H9 (cell line): Measurements from ENCODE around the gene KLKB1. TPM values are rescaled to one million over a fixed set of nuclear protein-coding genes. Genes with fewer than 3 reads are reported as not detected.

Experiments used
- DNase-seq: peaks from one replicate; pipeline ENCODE4 v3.0.0-alpha.2; 2017
- H2AFZ ChIP-seq: one replicate; pipeline ENCODE4 v1.6.1; 2013; ENCODE audit warnings: mild to moderate bottlenecking, low read length, control low read depth, moderate library complexity
- H2AK5ac ChIP-seq: 2 replicates; pipeline ENCODE4 v1.6.1; 2013; ENCODE audit warnings: low read length, control low read depth, mixed read lengths; ENCODE audit not compliant: insufficient read length
- H2BK120ac ChIP-seq: one replicate; pipeline ENCODE4 v1.6.1; 2013; ENCODE audit warnings: low read depth, mild to moderate bottlenecking, low read length, control low read depth, inconsistent platforms; ENCODE audit not compliant: poor library complexity, severe bottlenecking
- H2BK12ac ChIP-seq: 2 replicates; pipeline ENCODE4 v1.6.1; 2013; ENCODE audit warnings: low read length, control low read depth, mixed read lengths, low read depth; ENCODE audit not compliant: insufficient read length
- H2BK15ac ChIP-seq: 2 replicates; pipeline ENCODE4 v1.6.1; 2013; ENCODE audit warnings: low read depth, low read length, control low read depth
- H2BK20ac ChIP-seq: one replicate; pipeline ENCODE4 v1.6.1; 2013; ENCODE audit warnings: low read depth, mild to moderate bottlenecking, low read length, control low read depth, inconsistent platforms; ENCODE audit not compliant: poor library complexity, severe bottlenecking
- H2BK5ac ChIP-seq: 2 replicates; pipeline ENCODE4 v1.6.1; 2013; ENCODE audit warnings: low read length, control low read depth, mixed read lengths; ENCODE audit not compliant: insufficient read length
- H3K14ac ChIP-seq: 2 replicates; pipeline ENCODE4 v1.6.1; 2013; ENCODE audit warnings: low read length, control low read depth; ENCODE audit not compliant: insufficient read depth
- H3K18ac ChIP-seq: 2 replicates; pipeline ENCODE4 v1.6.1; 2013; ENCODE audit warnings: low read depth, mild to moderate bottlenecking, mixed read lengths, low read length, control low read depth; ENCODE audit not compliant: insufficient read length
- H3K23ac ChIP-seq: 2 replicates; pipeline ENCODE4 v1.6.1; 2013; ENCODE audit warnings: low read length, control low read depth, mixed read lengths, low read depth; ENCODE audit not compliant: insufficient read length
- H3K23me2 ChIP-seq: 2 replicates; pipeline ENCODE4 v1.6.1; 2013; ENCODE audit warnings: low read depth, mild to moderate bottlenecking, mixed read lengths, low read length, control low read depth; ENCODE audit not compliant: insufficient read length, poor library complexity, severe bottlenecking
- H3K27ac ChIP-seq: 2 replicates; pipeline ENCODE4 v1.5.1; 2013; ENCODE audit warnings: low read length, control low read depth, mixed read lengths, low read depth; ENCODE audit not compliant: insufficient read length
- H3K27me3 ChIP-seq: 2 replicates; pipeline ENCODE4 v1.6.1; 2013; ENCODE audit warnings: low read length, control low read depth, inconsistent platforms; ENCODE audit not compliant: insufficient read depth
- H3K4ac ChIP-seq: 2 replicates; pipeline ENCODE4 v1.6.1; 2013; ENCODE audit warnings: low read depth, mild to moderate bottlenecking, control low read depth, inconsistent platforms, low read length, moderate library complexity
- H3K4me1 ChIP-seq: 2 replicates; pipeline ENCODE4 v1.6.1; 2013; ENCODE audit warnings: low read length, control low read depth, inconsistent platforms; ENCODE audit not compliant: insufficient read depth
- H3K4me2 ChIP-seq: 2 replicates; pipeline ENCODE4 v1.6.1; 2013; ENCODE audit warnings: low read length, control low read depth, mixed read lengths; ENCODE audit not compliant: insufficient read length, insufficient read depth
- H3K56ac ChIP-seq: 2 replicates; pipeline ENCODE4 v1.6.1; 2013; ENCODE audit warnings: low read depth, mild to moderate bottlenecking, mixed read lengths, low read length, control low read depth; ENCODE audit not compliant: insufficient read length
- H3K79me1 ChIP-seq: 2 replicates; pipeline ENCODE4 v1.6.1; 2013; ENCODE audit warnings: low read depth, mild to moderate bottlenecking, moderate library complexity, low read length, control low read depth, inconsistent platforms; ENCODE audit not compliant: insufficient read depth, poor library complexity, severe bottlenecking
- H3K79me2 ChIP-seq: 2 replicates; pipeline ENCODE4 v1.6.1; 2013; ENCODE audit warnings: low read length, control low read depth, inconsistent platforms; ENCODE audit not compliant: insufficient read depth
- H3K9ac ChIP-seq: 2 replicates; pipeline ENCODE4 v1.6.1; 2013; ENCODE audit warnings: low read length, control low read depth, mixed read lengths; ENCODE audit not compliant: insufficient read length; ENCODE audit errors: extremely low read depth
- H3K9me3 ChIP-seq: one replicate; pipeline ENCODE4 v1.6.1; 2013; ENCODE audit warnings: low read depth, low read length, inconsistent platforms; ENCODE audit not compliant: control insufficient read depth
- H3T11ph ChIP-seq: one replicate; pipeline ENCODE4 v1.6.1; 2013; ENCODE audit warnings: mild to moderate bottlenecking, low read length, control low read depth, inconsistent platforms
- H4K20me1 ChIP-seq: one replicate; pipeline ENCODE4 v1.6.1; 2013; ENCODE audit not compliant: control insufficient read depth, insufficient read length, insufficient read depth
- H4K5ac ChIP-seq: 2 replicates; pipeline ENCODE4 v1.6.1; 2013; ENCODE audit warnings: low read depth, mild to moderate bottlenecking, mixed read lengths, low read length, control low read depth; ENCODE audit not compliant: insufficient read length
- H4K8ac ChIP-seq: replicated peaks from 2 replicates; pipeline ENCODE4 v1.6.1; 2013; ENCODE audit warnings: low read length, control low read depth, mixed read lengths, low read depth; ENCODE audit not compliant: insufficient read length
- H4K91ac ChIP-seq: 2 replicates; pipeline ENCODE4 v1.6.1; 2013; ENCODE audit warnings: low read depth, mild to moderate bottlenecking, moderate library complexity, mixed read lengths, low read length, control low read depth; ENCODE audit not compliant: insufficient read length
- H3K27ac Mint-ChIP-seq, 3 experiments: 2 replicates in 2 of 3; 3 replicates in 1 of 3; pipeline ENCODE4 v1.8.0; 2020 to 2021; ENCODE audit warnings: mixed read lengths in 3 of 3, mild to moderate bottlenecking in 1 of 3, moderate library complexity in 1 of 3
- H3K27me3 Mint-ChIP-seq: 2 replicates; pipeline ENCODE4 v1.8.0; 2021; ENCODE audit warnings: low read depth, mild to moderate bottlenecking, moderate library complexity, mixed read lengths
- H3K36me3 Mint-ChIP-seq, 3 experiments: 2 replicates in 2 of 3; 3 replicates in 1 of 3; pipeline ENCODE4 v1.8.0; 2020 to 2021; ENCODE audit warnings: low read depth in 3 of 3, mixed read lengths in 3 of 3; ENCODE audit not compliant: insufficient read depth in 1 of 3
- H3K4me1 Mint-ChIP-seq, 2 experiments: 2 replicates each; pipeline ENCODE4 v1.8.0; 2020; ENCODE audit warnings: mixed read lengths in 2 of 2
- H3K4me3 Mint-ChIP-seq, 2 experiments: 2 replicates in 1 of 2; 3 replicates in 1 of 2; pipeline ENCODE4 v1.8.0; 2020 to 2021; ENCODE audit warnings: mild to moderate bottlenecking in 2 of 2, mixed read lengths in 2 of 2, moderate library complexity in 1 of 2
- H3K9me3 Mint-ChIP-seq, 2 experiments: 2 replicates in 1 of 2; 3 replicates in 1 of 2; pipeline ENCODE4 v1.8.0; 2020; ENCODE audit warnings: mild to moderate bottlenecking in 2 of 2, mixed read lengths in 2 of 2, moderate library complexity in 1 of 2
- WGBS: extraction: QIAGEN DNeasy Blood & Tissue Kit; methylation state at CpG from one replicate; pipeline ENCODE4 v1.1.7; 2013; ENCODE audit warnings: missing lambda C conversion rate, low lambda C conversion rate, mixed read lengths; ENCODE audit not compliant: insufficient read length; ENCODE audit errors: extremely low coverage; 5-methylcytosine and 5-hydroxymethylcytosine counted together
- total RNA-seq: library from RNA; stranded (reverse); gene quantifications from 2 replicates; pipeline ENCODE4 v1.2.1, GENCODE V29; 2021
- TF ChIP-seq, protein P1 (sequence below): fragments of 200-600 bp; sonication (generic); conservative IDR thresholded peaks from 3 replicates; pipeline ENCODE4 v1.8.0; 2021; ENCODE audit warnings: antibody characterized with exemption, mild to moderate bottlenecking

The KLKB1 gene
- total RNA-seq, 1 experiment from 2014 or later: 21.8 TPM

DNA sequence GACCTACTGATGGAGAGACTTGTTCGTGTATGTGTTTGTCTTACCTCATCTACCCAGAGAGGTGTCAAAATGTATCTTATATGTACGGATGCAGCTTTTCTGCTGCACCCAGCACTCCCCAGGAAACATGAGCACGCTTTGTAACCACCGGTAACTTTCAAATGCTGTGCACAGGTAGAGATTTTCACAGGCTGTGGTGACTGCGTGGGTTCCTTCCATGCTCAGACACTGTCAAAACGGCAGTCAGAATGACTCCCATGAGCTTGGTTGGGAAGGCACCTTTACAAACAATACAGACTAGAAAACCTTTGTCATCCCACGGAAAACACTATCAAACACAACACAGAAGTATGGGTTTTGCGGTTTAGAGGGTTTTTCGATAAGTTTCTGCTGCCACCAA lies 66.9 kb downstream of the KLKB1 start:
- peaks cover 3 to 4% of the 10 kb centered on the region in 2 experiments; a peak in 2 of 5 replicates for H3K9me3 Mint-ChIP-seq
- H3K9ac ChIP-seq: no peak overlapping the region
- no peak overlapping the region for H2AFZ ChIP-seq
- H3K27me3 ChIP-seq: no peaks in the 10 kb centered on the region
- H3K27ac ChIP-seq: no peak overlapping the region
- TF ChIP-seq, protein P1, sequence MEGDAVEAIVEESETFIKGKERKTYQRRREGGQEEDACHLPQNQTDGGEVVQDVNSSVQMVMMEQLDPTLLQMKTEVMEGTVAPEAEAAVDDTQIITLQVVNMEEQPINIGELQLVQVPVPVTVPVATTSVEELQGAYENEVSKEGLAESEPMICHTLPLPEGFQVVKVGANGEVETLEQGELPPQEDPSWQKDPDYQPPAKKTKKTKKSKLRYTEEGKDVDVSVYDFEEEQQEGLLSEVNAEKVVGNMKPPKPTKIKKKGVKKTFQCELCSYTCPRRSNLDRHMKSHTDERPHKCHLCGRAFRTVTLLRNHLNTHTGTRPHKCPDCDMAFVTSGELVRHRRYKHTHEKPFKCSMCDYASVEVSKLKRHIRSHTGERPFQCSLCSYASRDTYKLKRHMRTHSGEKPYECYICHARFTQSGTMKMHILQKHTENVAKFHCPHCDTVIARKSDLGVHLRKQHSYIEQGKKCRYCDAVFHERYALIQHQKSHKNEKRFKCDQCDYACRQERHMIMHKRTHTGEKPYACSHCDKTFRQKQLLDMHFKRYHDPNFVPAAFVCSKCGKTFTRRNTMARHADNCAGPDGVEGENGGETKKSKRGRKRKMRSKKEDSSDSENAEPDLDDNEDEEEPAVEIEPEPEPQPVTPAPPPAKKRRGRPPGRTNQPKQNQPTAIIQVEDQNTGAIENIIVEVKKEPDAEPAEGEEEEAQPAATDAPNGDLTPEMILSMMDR: no peak
- peaks cover 8 to 27% of the 10 kb centered on the region in 2 experiments for H3K4me1 Mint-ChIP-seq
- H2BK15ac ChIP-seq: no peak overlapping the region
- peaks cover 3% of the 10 kb centered on the region; the same call in 1 of the 2 replicates for H3K4me1 ChIP-seq
- no peaks in the 10 kb centered on the region; a peak in 1 of 7 replicates for H3K36me3 Mint-ChIP-seq
- no peak overlapping the region for H2BK20ac ChIP-seq
- no peak overlapping the region for H3K4ac ChIP-seq
- H2AK5ac ChIP-seq: no peak overlapping the region
- H3K14ac ChIP-seq: no peak overlapping the region
- H3K23me2 ChIP-seq: no peaks in the 10 kb centered on the region
- no peak overlapping the region for H3T11ph ChIP-seq
- no peak overlapping the region for H2BK120ac ChIP-seq
- H3K9me3 ChIP-seq: no peaks in the 10 kb centered on the region
- H3K56ac ChIP-seq: no peak overlapping the region
- no peak for DNase-seq
- no peak overlapping the region for H3K27ac Mint-ChIP-seq
- no CpG with 5 or more reads among the region's 9 CpGs for WGBS
- no peaks in the 10 kb centered on the region for H4K20me1 ChIP-seq
- peaks cover 5% of the 10 kb centered on the region; the same call in 1 of the 2 replicates for H3K27me3 Mint-ChIP-seq
- no peaks in the 10 kb centered on the region for H3K79me2 ChIP-seq
- H2BK12ac ChIP-seq: no peak overlapping the region
- no peak overlapping the region for H3K18ac ChIP-seq
- H3K23ac ChIP-seq: no peak overlapping the region
- no peaks in the 10 kb centered on the region for H3K79me1 ChIP-seq
- no peak overlapping the region for H3K4me3 Mint-ChIP-seq
- H4K5ac ChIP-seq: no peak overlapping the region
- H4K8ac ChIP-seq: no peak overlapping the region
- no peak overlapping the region for H4K91ac ChIP-seq
- no peak overlapping the region for H2BK5ac ChIP-seq
- H3K4me2 ChIP-seq: no peak overlapping the region
